CD4-positive, alpha-beta T cell treated with Interleukin-12 subunit alpha and Interleukin-12 subunit beta, for 1 hour (primary cell): ENCODE data around the gene APOO.
A peak's percentile ranks its signal among the peaks of the same experiment; 100 is the strongest.

Experiments
- DNase-seq: peaks from one replicate; pipeline ENCODE4 v3.0.0-alpha.2; 2020

The APOO gene

DNA sequence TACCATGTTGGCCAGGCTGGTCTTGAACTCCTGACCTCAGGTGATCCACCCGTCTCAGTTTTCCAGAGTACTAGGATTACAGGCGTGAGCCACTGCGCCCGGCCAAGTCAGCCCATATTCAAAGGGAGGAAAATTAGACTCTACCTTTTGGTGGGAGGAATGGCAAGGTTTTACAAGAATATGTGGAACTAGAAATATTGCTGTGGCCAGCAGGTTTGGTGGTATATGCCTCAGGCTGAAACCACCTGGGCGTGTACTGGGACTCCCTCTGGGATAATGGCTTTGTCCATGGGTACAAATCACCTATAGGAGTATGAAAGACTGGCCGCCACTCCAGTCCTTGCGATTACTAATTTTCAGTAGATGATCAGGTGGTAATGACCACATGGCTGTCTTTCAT is 92.4 kb downstream of the APOO start:
- DNase-seq: no peak

GRCh38 chrX:23813808-23814207 is 93.9 kb downstream of the APOO start:
- DNase-seq: no peak

DNA sequence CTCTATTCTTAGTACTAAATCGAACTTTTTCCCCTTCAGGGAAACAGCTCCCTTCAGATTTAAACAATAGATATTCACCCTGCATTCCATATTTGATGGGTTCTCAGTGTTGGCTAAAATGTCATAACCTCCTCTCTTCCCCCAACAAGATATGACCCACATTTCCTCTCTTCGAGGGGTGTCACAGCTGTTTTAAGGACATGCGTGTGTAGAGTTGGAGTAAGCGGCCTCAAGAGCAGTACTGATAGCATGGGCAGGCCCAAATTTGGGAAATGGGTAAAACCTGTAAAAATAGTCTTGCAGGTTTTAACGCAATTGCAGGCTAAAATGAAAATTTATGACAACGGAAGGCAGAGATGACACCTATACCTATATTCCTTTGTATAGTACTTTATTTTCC is 96.1 kb downstream of the APOO start:
- no peak for DNase-seq

GRCh38 chrX:23811108-23811651 is 96.6 kb downstream of the APOO start:
- DNase-seq: no peak

DNA sequence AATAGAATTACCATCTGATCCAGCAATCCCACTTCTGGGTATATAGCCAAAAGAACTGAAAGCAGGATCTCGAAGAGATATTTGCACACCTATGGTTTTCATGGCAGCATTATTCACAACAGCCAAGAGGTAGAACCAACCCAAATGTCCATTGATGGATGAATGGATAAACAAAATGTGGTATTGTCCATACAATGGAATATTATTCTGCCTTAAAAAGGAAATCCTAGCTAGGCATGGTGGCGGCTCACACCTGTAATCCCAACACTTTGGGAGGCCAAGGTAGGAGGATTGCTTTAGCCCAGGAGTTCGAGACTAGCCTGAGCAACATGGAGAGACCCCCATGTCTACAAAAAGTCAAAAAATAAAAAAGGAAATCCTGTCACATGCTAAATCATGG is 97.5 kb downstream of the APOO start:
- DNase-seq: no peak

- no peak for DNase-seq
Measured at GRCh38 chrX:23805389-23805788, 102.3 kb downstream of the APOO start.

DNA sequence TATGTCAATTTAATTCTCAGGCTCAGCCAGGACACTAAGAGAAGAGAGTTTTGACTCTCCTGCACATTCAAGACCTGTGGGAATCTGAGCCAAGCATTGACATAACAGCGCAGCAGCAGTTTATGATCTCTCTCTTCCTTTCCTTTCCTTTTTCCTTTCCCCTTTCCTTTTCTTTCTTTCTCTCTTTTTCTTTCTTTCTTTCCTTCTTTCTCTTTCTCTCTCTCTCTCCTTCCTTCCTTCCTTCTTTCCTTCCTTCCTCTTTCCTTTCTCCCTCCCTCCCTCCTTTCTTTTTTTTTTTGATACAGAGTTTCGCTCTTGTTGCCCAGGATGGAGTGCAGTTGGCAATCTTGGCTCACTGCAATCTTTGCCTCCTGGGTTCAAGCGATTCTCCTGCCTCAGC is 103.2 kb downstream of the APOO start:
- DNase-seq: no peak

DNA sequence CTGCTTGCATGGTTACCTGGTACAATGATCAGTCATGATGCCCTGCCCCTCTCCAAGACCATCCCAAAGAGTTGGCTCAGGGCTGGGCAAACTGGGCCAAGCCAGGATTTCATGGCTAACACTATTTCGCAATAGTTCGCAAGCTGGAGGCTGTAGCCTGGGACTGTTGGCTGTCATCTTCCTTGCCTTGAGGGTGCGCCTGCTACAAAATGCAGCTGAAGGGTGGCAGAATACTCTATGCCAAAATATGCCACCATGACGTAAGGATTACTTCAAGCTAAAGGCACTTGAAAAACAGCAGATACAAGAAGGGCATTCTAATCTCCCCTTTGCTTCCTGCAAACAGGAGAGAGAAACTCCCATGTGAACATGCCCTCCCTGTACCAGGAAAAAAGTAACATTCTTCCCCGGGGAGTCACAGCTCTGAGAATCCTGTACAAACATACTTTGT is 103.8 kb downstream of the APOO start:
- DNase-seq: no peak

DNA sequence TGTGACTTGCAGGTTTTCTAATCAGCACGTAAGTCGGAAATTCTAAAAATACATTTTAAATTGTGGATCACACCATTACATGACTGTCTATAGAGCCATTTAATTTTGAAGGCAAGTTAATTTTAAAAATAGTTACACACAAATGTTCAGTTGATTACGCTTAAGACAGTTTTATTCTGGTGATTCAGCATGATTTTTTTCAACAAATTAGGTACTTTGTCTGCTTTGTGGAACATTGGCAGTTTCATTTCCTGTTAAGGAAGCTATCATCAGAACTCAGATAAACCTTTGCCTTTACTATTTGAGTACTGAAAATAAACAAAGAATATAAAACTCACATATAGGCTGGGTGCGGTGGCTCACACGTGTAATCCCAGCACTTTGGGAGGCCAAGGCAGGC is 105.3 kb downstream of the APOO start:
- no peak for DNase-seq

DNA sequence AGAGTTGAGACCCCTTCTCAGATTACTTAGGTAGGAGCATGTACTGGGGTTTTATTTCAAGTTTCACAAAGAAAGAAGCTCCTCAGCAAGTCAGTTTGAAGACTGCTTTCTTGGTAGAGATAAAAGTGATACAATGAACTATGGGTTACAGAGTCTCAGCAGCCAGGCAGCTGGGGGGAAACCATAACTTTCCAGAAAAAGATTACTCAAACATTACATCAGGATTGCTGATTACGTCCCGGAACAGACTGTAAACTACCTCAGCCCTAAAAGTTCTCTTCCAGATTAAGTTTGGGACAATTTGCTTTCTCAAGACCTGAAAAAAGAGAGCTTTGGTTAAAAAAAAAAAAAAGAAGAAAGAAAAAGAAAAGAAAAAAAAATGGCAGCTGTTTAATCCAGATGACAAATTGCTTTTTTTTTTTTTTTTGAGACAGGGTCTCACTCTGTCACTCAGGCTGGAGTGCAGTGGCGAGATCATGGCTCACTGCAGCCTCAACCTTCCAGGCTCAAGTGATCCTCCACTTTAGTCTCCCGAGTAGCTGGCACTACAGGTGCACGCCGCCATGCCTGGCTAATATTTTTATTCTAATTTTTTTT is 108.2 kb downstream of the APOO start:
- DNase-seq: no peak

DNA sequence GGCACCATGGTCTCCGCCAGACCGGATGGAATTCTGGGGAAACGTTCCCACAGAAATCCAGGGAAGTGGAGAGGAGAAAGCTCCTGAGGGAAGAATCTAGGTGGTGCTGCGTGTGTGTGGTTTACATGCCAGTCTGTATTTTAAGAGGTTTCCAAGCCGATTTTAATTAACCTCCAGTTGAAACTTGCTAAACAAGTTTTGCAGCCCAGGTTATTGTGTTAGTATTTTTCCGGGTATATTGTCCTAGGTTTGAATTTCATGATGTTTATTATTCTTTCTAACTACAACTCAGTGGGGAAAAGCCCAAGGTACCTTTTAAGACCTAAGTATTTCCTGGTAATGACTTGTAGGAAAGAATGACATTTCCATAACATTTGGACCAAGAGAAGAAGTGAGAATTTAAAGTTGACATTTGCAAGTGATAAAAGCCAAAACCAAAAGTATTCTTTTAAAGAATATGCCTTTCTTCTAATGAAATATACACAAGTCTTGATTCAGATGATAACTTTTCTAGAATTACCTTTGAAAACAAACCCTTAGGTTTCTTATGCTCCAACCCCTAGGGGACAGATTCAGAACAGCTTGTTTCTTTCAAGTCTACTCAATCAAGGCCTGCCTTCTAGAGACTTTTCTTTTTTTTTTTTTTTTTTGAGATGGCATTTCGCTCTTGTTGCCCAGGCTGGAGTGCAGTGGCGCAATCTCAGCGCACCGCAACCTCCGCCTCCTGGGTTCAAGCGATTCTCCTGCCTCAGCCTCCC is 110.2 kb downstream of the APOO start:
- DNase-seq: no peak

GRCh38 chrX:23795221-23795620 is 112.5 kb downstream of the APOO start:
- no peak for DNase-seq

DNA sequence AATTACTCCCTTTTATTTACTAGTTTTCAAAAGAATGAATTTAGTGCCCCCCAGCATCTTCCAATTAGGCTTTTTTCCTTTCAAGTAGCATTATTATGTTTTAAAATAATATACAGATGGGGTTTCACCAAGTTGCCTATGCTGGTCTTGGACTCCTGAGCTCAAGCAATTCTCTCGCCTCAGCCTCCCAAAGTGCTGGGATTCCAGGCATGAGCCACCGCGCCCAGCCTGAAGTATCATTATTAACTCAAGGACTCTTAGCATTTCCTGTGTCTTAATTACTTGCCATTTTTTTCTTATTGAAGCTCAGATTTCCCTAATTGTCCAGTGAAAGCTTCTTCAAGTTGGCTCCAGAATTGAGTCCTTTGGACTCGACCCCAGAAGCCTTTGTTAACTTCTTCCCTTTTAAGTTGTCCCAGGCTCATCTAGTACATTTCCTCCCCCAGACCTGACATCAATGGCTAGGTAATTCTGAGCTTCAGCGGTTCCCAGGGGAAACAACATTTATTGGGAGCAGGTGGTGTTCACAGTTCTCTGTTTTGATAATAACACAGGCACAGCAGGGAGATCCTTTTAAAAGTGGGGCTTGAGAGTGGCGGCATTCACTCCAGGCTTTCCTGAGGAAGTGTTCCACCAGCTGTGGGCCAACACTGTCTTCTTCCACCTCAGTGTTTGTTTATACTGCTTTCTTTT is 114.7 kb downstream of the APOO start:
- no peak for DNase-seq

- DNase-seq: no peak
Measured at GRCh38 chrX:23790155-23790497, 117.6 kb downstream of the APOO start.

DNA sequence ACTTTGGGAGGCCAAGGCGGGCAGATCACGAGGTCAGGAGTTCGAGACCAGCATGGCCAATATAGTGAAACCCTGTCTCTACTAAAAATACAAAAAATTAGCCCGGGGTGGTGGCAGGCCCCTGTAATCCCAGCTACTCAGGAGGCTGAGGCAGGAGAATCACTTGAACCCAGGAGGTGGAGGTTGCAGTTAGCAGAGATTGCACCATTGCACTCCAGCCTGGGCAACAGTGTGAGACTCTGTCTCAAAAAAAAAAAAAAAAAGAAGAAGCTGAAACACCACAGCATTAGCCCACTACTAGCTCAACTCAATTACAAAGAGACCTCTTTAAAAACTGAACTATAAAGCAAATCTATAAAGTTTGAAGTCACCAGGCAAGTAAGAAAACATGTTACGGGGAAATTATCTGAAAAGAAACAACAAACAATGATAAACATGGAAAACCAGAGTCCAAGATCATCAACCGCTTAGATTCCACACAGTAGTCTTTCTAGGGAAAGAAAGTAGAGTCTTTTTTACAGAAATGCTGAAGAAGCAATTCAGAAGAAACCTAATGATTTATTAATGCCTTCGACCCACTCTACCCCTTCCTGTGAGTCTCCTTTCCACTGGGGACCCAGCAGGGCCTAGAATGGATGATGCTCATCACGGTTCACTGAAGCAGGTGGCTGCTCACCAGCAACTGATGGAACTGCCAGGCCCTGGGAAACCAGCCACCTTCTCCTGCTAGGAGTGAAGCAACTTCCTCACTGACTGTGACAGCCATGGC is 118.2 kb downstream of the APOO start:
- DNase-seq: no peak

DNA sequence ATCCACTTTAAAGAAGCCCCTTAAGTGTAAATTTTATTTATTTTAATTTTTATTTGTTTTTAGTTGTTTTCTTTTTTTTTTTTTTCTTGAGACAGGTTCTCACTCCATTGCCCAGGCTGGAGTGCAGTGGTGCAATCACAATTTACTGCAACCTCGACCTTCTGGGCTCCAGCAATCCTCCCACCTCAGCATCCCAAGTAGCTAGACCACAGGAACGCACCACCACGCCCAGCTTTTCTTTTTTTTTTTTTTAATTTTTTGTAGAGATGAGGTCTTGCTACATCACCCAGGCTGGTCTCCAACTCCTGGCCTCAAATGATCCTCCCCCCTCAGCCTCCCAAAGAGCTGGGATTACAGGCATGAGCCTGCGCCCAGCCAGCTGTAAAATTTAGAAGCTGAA is 118.8 kb downstream of the APOO start:
- DNase-seq: no peak

DNA sequence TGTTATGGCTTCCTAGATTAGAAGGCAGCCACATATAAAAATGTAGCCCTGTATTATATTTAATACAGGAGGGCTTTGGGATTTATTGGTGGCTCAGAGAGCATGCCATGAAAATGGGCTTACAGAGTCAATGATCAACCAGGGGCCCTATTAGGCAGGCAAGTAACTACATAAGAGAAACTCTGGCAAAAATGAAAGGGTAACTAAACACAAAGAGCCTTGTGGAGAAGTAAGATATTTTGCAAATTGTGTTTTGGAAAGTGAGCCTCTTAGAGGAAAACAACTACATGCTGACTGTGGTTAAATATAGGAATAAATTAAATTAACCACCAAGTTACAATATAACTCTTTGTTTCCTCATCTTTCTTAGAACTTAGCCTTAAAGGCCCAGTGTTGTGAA is 119.2 kb downstream of the APOO start:
- DNase-seq: no peak

DNA sequence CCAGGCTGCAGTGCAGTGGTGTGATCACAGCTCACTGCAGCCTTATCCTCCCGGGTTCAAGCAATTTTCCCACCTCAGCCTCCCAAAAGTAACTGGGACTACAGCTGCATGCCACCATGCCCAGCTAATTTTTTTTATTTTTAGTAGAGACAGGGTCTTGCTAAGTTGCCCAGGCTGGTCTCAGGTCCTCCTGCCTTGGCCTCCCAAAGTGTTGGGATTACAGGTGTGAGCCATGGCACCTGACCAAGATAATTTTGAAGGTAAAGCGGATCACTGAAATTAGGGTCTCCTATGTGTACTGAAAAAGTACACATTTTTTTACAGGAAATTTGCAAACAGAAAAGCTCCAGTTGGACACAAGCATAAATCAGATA is 120.0 kb downstream of the APOO start:
- DNase-seq: no peak

DNA sequence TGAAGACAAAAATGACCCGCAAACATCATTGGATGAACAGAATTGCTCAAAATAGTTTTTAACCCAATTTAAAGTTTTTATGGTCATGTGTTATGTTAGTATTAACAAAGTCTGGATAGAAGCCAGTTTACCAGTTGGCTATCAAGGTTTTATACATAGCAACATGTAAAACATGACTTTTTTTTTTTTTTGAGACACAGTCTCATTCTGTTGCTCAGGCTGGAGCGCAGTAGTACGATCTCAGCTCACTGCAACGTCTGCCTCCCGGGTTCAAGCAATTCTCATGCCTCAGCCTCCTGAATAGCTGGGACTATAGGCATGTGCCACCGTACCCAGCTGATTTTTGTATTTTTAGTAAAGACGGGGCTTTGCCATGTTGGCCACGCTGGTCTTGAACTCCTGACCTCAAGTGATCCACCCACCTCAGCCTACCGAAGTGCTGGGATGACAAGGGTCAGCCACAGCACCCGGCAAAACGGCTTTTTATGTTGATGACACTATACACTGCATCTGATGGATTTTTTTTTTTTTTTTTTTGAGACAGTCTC is 121.4 kb downstream of the APOO start:
- peak; percentile 24 for DNase-seq

DNA sequence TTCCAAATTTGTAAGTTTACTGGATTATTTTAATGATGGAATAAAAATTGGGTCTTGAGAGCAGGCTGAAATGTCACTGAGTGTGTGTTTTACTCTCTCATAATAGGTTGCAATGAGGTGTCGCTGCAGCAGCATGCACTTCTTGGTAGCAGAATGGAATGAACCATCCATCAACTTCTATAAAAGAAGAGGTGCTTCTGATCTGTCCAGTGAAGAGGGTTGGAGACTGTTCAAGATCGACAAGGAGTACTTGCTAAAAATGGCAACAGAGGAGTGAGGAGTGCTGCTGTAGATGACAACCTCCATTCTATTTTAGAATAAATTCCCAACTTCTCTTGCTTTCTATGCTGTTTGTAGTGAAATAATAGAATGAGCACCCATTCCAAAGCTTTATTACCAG is 122.2 kb downstream of the APOO start:
- no peak for DNase-seq

- no peak for DNase-seq
Measured at GRCh38 chrX:23784470-23785331, 123.0 kb downstream of the APOO start.
